GM19238 (cell line): ENCODE results near the gene CUBN.

Source experiments
- DNase-seq: peaks from one replicate; pipeline ENCODE4 v3.0.0; 2011; ENCODE audit warnings: low spot score; ENCODE audit not compliant: insufficient read length

The CUBN gene

GRCh38 chr10:17073725-17074540 is 55.7 kb downstream of the CUBN start:
- no peak for DNase-seq

DNA sequence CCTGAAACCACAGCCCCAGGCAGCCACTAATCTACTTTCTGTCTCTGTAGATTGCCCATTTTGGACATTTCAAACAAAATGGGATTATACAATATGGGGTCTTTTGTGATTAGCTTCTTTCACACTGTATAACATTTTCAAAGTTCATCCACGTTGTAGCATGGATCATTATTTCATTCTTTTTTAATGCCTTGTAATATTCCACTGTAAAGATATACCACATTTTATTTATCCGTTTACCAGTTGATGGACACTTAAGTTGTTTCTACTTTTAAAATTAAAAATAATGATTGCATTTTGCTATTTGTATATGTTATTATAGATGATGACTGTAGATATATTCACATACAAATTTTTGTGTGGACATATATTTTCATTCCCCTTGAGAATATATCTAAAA is 60.7 kb downstream of the CUBN start:
- no peak for DNase-seq

DNA sequence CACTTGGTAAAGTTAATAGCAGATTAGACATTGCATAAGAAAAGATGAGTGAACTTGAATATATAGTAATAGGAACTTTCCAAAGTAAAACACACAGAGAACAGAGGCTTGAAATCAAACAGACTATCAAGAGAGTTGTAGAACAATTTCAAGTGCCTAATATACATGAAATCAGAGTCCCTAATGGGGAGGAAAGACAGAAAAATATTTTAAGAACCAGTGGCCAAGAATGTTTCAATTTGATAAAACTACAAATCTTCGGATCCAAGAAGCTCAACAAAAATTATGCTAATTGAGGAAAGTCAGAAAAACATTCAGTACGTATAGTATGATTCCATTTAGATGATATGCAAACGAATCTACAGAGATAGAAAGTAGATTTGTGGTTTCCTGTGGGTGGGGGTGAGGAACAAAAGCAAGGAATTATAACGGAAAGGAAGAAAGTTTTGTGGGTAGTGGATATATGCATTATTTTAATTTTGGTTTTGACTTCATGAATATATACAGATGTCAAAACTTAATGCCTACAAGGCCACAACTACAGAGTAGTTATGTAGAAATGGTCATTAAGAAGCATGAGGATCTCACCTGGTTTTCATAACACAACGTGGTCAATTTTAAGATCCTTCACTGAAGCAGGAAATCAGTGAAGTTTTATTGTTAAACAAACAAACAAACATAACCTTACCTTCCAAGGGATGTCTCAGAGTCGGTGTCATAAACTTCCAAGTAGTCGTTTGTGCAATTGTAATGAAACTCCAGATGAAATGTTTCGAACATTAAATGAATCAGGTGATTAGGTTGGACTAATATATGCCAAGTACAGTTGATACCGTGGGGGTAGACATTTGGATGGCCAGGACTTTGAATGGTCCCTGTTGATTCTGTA is 62.0 kb downstream of the CUBN start:
- DNase-seq, result no peak

- no peak for DNase-seq
Observed at GRCh38 chr10:17066807-17067206, 62.8 kb downstream of the CUBN start.

GRCh38 chr10:17066000-17066399 is 63.6 kb downstream of the CUBN start:
- no peak for DNase-seq

DNA sequence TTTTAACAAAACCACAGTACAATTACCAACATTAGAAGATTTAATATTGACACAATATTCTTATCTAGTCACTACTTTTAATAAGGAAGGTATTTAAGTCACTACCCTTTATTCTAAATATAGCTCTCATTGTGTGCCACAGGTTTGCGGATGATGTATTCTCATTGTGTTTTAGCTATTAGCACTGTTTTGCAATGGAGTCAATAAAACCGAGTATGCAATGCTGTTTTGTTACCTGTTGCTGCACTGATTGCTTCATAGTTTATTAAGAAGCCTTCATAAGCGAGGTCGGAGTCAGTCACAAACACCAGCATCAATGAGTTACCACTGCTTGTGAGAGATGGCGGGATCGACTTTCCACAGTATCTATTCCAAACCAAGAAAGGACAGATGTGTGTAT is 64.3 kb downstream of the CUBN start:
- no peak for DNase-seq

DNA sequence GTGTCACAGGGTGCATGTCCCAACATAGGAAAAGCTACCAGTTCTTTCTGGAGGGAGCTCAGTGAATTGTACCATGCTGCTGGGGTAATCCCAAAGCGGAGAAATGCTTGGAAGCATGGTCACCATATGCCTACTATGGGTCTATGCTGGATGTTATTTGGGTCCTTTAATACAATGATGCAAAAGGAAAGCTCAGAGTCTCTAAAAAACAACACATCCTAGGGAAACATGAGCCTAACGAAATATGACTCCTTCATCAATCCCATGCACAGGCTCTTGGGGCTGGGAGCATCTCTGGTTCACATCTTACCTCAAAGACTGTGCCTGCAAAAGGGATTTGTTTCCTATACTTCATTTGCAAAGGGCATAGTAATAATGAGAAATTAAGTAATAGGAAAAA is 65.2 kb downstream of the CUBN start:
- DNase-seq, result no peak

DNA sequence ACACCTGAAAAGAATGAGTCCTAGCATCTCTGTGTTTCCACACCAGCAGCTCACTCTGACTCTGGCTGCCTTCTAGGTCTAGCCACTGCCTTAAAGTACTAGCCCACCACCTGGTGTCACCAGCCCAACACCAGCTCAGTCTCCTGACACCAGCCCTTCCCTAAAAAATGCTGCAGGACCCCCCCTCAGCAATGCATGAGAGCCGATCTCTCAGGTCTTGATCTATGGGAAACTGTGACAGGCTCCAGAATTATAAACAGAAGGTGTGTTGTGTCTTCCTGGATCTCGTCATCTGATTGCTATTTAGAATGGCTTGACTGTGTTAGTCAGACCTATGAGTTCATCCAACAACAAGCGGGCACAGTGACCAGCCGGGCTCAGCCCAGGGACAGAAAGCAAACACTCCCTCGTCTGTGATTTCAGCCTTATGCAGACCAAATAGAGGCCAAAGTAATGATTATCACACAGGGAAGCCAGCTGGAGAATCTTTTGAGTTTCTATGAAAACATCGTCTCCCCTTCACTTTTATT is 66.6 kb downstream of the CUBN start:
- no peak for DNase-seq

DNA sequence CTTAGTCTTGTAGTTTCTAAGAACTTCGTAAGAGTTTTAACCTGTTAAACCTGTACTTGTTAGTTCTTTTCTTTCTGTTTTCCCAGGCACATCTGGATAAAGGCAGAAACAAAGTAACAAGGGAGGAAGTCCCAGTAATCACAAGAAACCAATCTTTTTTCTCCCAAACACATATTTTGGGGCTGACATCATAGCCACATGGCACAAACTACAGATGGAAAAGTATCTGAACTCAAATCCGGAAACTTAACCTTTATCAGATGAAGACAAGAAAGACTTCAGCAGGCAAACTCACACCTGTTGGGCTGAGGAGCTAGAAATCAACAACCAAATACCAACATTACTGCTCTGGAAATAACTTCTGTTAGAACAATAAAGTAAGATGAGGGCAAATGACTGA is 67.1 kb downstream of the CUBN start:
- no peak for DNase-seq

DNA sequence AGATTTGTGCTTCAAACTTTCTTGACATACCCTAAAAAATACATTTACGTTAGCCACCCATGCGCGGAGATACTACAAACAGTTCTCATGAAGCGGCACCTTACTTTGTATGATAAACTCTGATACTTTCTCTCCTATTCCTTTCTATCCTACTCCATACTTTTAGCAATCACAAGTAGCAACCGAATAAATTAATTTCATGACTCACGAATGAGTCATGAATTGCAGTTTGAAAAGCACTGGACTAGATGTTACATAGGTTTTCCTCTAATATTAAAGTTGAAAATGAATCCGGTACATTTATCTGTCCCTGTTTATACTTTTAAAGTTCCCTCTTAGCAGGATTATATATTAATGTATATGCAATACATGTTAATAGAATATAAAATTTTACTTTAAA is 67.6 kb downstream of the CUBN start:
- no peak for DNase-seq

GRCh38 chr10:17061418-17061817 is 68.2 kb downstream of the CUBN start:
- no peak for DNase-seq

DNA sequence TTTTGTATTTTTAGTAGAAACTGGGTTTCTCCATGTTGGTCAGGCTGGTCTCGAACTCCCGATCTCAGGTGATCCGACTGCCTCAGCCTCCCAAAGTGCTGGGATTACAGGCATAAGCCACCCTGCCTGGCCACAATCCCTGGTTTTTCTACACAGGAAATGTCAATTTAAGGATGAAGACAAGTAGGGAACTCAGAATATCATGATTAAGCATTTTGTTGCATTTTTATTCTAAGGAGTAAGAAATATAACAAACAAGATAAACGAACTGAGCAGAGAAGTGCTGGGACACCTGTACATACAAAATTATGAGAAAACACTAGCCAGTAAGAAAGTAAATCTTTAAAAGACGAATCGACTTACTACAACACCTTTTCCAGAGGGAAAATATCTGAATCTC is 69.3 kb downstream of the CUBN start:
- DNase-seq, result no peak

- no peak for DNase-seq
Observed at GRCh38 chr10:17059197-17059688, 70.4 kb downstream of the CUBN start.

DNA sequence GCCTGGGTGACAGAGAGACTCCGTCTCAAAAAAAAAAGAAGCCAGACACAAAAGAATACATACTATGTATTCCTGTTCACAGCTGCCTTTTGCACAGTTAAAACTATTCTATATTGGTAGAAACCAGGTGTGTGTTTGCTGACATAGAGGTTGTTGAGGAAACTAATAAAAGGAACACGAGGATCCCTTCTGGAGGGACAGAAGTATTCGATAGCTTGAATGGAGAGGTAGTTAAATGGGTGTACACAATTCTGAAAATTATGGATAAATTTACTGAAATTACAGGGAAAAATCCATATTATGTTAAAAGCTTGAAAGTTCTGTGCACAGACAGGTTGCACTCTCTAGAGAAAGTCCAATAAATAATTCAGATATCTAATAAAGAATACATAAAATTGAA is 71.5 kb downstream of the CUBN start:
- DNase-seq, result no peak

DNA sequence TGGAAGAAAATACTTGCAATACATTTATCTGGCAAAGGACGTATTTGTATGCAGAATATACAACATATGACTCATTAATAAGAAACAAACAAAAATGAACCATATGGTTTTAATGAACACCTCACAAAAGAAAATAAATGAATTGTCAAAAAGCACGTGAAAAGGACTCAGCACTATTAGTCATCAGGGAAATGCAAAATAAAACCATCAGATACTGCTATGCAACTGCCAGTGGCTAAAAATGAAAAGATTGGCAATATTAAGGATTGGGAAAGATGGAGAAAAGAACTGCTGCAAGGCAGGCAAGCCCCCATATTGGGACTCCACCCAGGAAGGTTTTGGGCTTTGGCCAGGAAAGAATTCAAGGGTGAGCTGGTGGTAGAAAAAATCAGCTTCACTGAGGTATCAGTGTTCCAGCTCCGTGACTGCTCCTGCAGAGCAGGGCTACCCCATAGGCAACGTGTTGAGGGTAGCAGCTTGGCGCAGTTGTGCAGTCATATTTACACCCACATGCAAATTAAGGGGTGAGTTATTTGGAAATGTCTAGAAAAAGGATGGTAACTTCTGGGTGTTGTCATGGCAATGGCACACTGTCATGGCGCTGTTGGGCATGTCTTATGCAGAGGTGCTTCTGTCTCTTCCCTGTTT is 72.7 kb downstream of the CUBN start:
- DNase-seq, result no peak

GRCh38 chr10:17053513-17053912 is 76.1 kb downstream of the CUBN start:
- no peak for DNase-seq

DNA sequence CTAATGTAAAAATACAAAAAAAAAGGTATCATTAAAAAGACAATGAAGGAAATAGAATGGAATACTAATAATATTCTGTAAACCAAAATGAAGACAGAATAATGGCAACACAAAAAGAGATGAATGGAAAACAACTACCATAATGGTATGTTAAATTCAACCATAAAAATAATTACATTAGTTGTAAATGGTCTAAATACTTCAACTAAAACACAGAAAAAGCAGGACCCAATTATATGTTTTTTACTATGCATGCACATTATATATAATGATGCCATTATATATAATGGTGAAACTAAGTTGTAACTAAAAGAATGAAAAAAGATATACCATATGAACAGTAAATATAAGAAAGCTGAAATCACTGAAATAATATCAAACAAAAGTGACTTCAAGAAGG is 76.5 kb downstream of the CUBN start:
- DNase-seq, result no peak

- DNase-seq, result no peak
Observed at GRCh38 chr10:17051851-17052250, 77.8 kb downstream of the CUBN start.

GRCh38 chr10:17049195-17049594 is 80.4 kb downstream of the CUBN start:
- no peak for DNase-seq

- no peak for DNase-seq
Observed at GRCh38 chr10:17047908-17048307, 81.7 kb downstream of the CUBN start.

DNA sequence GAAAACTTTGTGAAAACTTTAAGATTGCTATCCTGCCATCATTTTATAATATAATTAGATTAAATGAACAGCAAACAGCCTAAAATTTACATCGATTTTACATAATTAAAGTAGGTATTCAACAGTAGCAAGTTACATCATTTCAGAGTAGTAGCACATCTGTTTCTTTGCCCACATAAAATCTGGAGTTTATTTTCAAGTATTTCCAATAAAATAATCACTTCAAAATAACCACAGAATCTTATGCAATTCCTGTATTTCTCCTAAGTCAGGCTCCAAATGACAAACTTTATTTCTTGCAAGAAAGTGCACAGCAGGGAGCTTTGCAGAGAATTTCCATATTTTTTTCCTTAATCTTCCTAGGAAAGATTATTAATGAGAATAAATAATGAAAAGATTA is 82.6 kb downstream of the CUBN start:
- DNase-seq, result no peak

DNA sequence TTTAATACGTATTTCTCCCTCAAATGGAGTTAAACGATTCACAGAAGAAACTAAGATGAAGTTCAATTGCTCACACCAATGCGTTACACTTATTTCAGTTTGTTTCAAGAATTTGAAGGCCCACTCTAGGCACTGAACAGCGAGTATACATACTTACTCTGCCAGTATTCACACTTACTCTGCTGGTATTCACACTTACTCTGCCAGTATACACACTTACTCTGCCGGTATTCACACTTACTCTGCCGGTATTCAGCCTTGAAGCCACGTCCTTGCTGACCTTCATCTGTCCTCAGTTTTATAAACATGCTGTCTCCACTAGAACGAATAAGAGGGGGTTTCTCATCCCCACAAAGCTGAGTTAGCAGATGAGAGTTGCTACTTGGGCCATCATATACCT is 86.0 kb downstream of the CUBN start:
- DNase-seq, result no peak
